Neural crest cell (in vitro differentiated cells): ENCODE measurements around the gene PRKCB. TPM values are rescaled to one million over a fixed set of nuclear protein-coding genes. Genes with fewer than 3 reads are reported as not detected.

Source experiments
- DNase-seq: peaks from one replicate; pipeline ENCODE4 v3.0.0; 2021; ENCODE audit warnings: low read depth, mixed read lengths, low spot score
- H3K27ac Mint-ChIP-seq: one replicate; pipeline ENCODE4 v1.8.0; 2021; ENCODE audit warnings: mild to moderate bottlenecking, mixed read lengths; ENCODE audit not compliant: unreplicated experiment
- H3K27me3 Mint-ChIP-seq: 2 replicates; pipeline ENCODE4 v1.8.0; 2021; ENCODE audit warnings: low read depth, mild to moderate bottlenecking, mixed read lengths
- H3K36me3 Mint-ChIP-seq: 2 replicates; pipeline ENCODE4 v1.8.0; 2021; ENCODE audit warnings: low read depth, mild to moderate bottlenecking, mixed read lengths
- H3K4me1 Mint-ChIP-seq: 2 replicates; pipeline ENCODE4 v1.8.0; 2021; ENCODE audit warnings: mixed read lengths
- H3K4me3 Mint-ChIP-seq: one replicate; pipeline ENCODE4 v1.8.0; 2021; ENCODE audit warnings: mild to moderate bottlenecking, mixed read lengths
- H3K9me3 Mint-ChIP-seq: 2 replicates; pipeline ENCODE4 v1.8.0; 2021; ENCODE audit warnings: mixed read lengths
- CTCF ChIP-seq: fragments of 200-600 bp; sonication (generic); conservative IDR thresholded peaks from 2 replicates; pipeline ENCODE4 v1.5.0; 2021; ENCODE audit warnings: antibody characterized with exemption, mild to moderate bottlenecking
- total RNA-seq: library from RNA; stranded (reverse); gene quantifications from 2 replicates; pipeline ENCODE4 v1.2.1, GENCODE V29; 2021

Gene PRKCB
- total RNA-seq, 1 donor from 2014 or later, result 0.77 TPM

GRCh38 chr16:24074574-24074973 is 238.8 kb downstream of the PRKCB start:
- no peak for TF ChIP-seq CTCF
- H3K9me3 Mint-ChIP-seq, result no peaks in the 10 kb centered on the region
- no peaks in the 10 kb centered on the region for H3K27me3 Mint-ChIP-seq
- no peaks in the 10 kb centered on the region for H3K4me1 Mint-ChIP-seq
- H3K36me3 Mint-ChIP-seq, result no peaks in the 10 kb centered on the region
- DNase-seq, result no peak
- no peak overlapping the region for H3K4me3 Mint-ChIP-seq
- H3K27ac Mint-ChIP-seq, result no peak overlapping the region

DNA sequence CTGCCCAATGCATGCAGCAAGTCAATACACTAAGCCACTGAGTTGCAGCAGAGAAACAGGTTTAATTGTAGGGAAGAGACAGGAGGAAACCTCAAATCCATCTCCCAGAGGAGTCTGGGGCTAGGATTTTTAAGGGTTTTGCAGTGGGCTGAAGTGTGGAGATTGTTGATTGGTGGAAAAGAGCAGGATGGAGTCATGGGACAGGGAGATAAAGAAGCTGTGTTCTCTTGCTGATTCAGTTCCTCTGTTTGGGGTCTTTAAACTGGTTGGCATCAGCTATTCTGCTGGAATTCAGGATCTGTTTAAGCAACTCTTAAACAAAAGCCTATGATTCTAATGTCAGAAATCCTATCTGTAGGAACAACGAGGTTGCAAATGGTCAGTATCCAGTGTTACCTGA is 239.5 kb downstream of the PRKCB start:
- TF ChIP-seq CTCF, result no peak
- Mint-ChIP-seq H3K36me3 (no peaks in the 10 kb centered on the region), H3K4me3 (no peak overlapping the region), H3K27ac (no peak overlapping the region), H3K9me3 (no peaks in the 10 kb centered on the region), H3K27me3 (peaks cover 3% of the 10 kb centered on the region), H3K4me1 (no peaks in the 10 kb centered on the region)
- DNase-seq, result no peak

- Mint-ChIP-seq H3K27me3 (peaks cover 4% of the 10 kb centered on the region), H3K9me3 (no peaks in the 10 kb centered on the region), H3K36me3 (no peaks in the 10 kb centered on the region), H3K27ac (peak overlapping the region; percentile 28), H3K4me1 (no peaks in the 10 kb centered on the region), H3K4me3 (no peak overlapping the region)
- TF ChIP-seq CTCF, result no peak
- no peak for DNase-seq
Observed at GRCh38 chr16:24075931-24076716, 240.3 kb downstream of the PRKCB start.

- H3K4me1 Mint-ChIP-seq, result no peaks in the 10 kb centered on the region
- TF ChIP-seq CTCF, result no peak
- no peak for DNase-seq
- no peak overlapping the region for H3K4me3 Mint-ChIP-seq
- H3K9me3 Mint-ChIP-seq, result no peaks in the 10 kb centered on the region
- no peaks in the 10 kb centered on the region for H3K36me3 Mint-ChIP-seq
- no peak overlapping the region for H3K27ac Mint-ChIP-seq
- peaks cover 4% of the 10 kb centered on the region for H3K27me3 Mint-ChIP-seq
Observed at GRCh38 chr16:24077292-24077691, 241.5 kb downstream of the PRKCB start.

DNA sequence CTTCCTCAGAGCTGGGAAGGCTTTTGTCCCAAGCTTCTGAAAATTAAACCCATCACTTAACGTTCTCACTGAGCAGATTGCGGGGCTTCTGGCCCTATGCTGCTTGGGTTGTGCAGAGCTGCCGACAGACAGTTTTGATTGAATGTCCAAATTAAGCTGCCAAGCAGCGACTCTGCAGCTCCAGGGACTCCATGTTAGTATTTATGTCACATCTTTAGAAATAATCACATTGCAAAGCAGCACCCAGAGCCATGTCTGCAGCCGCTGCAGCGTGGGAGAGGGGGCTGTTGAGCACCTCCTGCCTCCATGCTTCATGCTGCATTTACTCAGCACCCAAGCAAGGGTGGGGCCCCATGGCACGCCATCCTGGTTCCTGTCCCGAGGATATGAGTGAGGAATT is 242.2 kb downstream of the PRKCB start:
- DNase-seq, result no peak
- no peak for TF ChIP-seq CTCF
- Mint-ChIP-seq H3K4me1 (no peaks in the 10 kb centered on the region), H3K27ac (no peak overlapping the region), H3K9me3 (no peaks in the 10 kb centered on the region), H3K27me3 (peaks cover 4% of the 10 kb centered on the region), H3K4me3 (no peak overlapping the region), H3K36me3 (no peaks in the 10 kb centered on the region)
